ENCODE measurements around the gene ASPHD2. TPM values are rescaled to one million over a fixed set of nuclear protein-coding genes. Genes with fewer than 3 reads are reported as not detected.

The ASPHD2 gene
- total RNA-seq, 4 donors from 2014 or later, result 1.0 to 1.4 (median 1.2) TPM

GRCh38 chr22:26462641-26463040 is 33.6 kb downstream of the ASPHD2 start:
- H3K4me3 ChIP-seq, result no peak overlapping the region
- no peak for ATAC-seq
- H3K4me1 ChIP-seq, result peaks cover 0 to 5% (median 0%) of the 10 kb centered on the region in 3 donors
- peaks cover 0 to 98% of the 10 kb centered on the region in 2 donors for H3K36me3 ChIP-seq
- no peak overlapping the region for H3K27ac ChIP-seq
- no peaks in the 10 kb centered on the region for H3K27me3 ChIP-seq
- no peaks in the 10 kb centered on the region for H3K9me3 ChIP-seq
- 77 to 100% methylated on average over 1 to 3 of the region's 3 CpGs for WGBS, 2 donors (ENCODE audit: low coverage in 1 of 2)
- TF ChIP-seq POLR2AphosphoS5 (IDR thresholded peaks at IDR 0.05), result no peak
- no peak for TF ChIP-seq POLR2A (IDR thresholded peaks at IDR 0.05)
- no peak for TF ChIP-seq EP300 (IDR thresholded peaks at IDR 0.05)
- TF ChIP-seq, protein P1, sequence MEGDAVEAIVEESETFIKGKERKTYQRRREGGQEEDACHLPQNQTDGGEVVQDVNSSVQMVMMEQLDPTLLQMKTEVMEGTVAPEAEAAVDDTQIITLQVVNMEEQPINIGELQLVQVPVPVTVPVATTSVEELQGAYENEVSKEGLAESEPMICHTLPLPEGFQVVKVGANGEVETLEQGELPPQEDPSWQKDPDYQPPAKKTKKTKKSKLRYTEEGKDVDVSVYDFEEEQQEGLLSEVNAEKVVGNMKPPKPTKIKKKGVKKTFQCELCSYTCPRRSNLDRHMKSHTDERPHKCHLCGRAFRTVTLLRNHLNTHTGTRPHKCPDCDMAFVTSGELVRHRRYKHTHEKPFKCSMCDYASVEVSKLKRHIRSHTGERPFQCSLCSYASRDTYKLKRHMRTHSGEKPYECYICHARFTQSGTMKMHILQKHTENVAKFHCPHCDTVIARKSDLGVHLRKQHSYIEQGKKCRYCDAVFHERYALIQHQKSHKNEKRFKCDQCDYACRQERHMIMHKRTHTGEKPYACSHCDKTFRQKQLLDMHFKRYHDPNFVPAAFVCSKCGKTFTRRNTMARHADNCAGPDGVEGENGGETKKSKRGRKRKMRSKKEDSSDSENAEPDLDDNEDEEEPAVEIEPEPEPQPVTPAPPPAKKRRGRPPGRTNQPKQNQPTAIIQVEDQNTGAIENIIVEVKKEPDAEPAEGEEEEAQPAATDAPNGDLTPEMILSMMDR (IDR thresholded peaks at IDR 0.05), result no peak

GRCh38 chr22:26463101-26463661 is 34.1 kb downstream of the ASPHD2 start:
- H3K4me1 ChIP-seq, result peaks cover 0 to 5% (median 0%) of the 10 kb centered on the region in 3 donors
- no peak for ATAC-seq
- TF ChIP-seq EP300 (IDR thresholded peaks at IDR 0.05) (no peak), POLR2A (IDR thresholded peaks at IDR 0.05) (no peak), POLR2AphosphoS5 (IDR thresholded peaks at IDR 0.05) (no peak)
- TF ChIP-seq, protein P1 (IDR thresholded peaks at IDR 0.05), result no peak
- H3K27me3 ChIP-seq, result no peaks in the 10 kb centered on the region
- H3K36me3 ChIP-seq, result peaks cover 0 to 98% of the 10 kb centered on the region in 2 donors
- H3K9me3 ChIP-seq, result no peaks in the 10 kb centered on the region
- no peak overlapping the region for H3K4me3 ChIP-seq
- no peak overlapping the region for H3K27ac ChIP-seq
- WGBS, 2 donors (ENCODE audit: low coverage in 1 of 2), result 24% methylated on average over 2 of the region's 10 CpGs; no CpG with 5 or more reads in 1 of the 2 donors

GRCh38 chr22:26463688-26464087 is 34.6 kb downstream of the ASPHD2 start:
- Histone ChIP-seq H3K36me3 (peaks cover 0 to 98% of the 10 kb centered on the region in 2 donors), H3K9me3 (no peaks in the 10 kb centered on the region), H3K4me1 (peaks cover 0 to 5% (median 0%) of the 10 kb centered on the region in 3 donors), H3K27me3 (no peaks in the 10 kb centered on the region), H3K4me3 (no peak overlapping the region), H3K27ac (no peak overlapping the region)
- no peak for ATAC-seq
- 80 to 100% methylated on average over 1 to 2 of the region's 9 CpGs for WGBS, 2 donors (ENCODE audit: low coverage in 1 of 2)
- no peak for TF ChIP-seq POLR2A (IDR thresholded peaks at IDR 0.05)
- TF ChIP-seq EP300 (IDR thresholded peaks at IDR 0.05), result no peak
- TF ChIP-seq, protein P1 (IDR thresholded peaks at IDR 0.05), result no peak
- no peak for TF ChIP-seq POLR2AphosphoS5 (IDR thresholded peaks at IDR 0.05)

DNA sequence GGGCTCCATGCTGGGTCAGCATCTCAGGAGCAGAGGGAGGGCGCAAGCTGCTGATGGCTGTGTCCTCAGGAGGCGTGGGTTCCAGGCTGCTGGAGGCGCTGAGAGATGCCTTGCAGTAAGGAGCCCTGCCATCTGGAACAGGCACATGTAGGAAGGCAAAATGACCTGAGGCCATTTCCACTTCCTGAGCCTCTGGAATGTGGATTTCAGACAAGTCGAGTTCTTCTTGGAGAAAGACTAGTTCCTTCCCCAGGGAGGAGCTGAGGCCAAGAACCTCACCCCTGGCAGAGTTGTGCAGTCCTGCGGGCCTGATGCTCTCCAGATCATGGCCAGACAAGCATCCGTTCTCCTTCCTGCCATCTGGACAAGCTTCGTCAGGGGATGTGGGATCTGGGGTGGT is 35.3 kb downstream of the ASPHD2 start:
- peaks cover 0 to 98% of the 10 kb centered on the region in 2 donors for H3K36me3 ChIP-seq
- H3K27ac ChIP-seq, result no peak overlapping the region
- H3K27me3 ChIP-seq, result no peaks in the 10 kb centered on the region
- 80% methylated on average over 1 of the region's 7 CpGs; no CpG with 5 or more reads in 1 of the 2 donors for WGBS, 2 donors (ENCODE audit: low coverage in 1 of 2)
- peaks cover 0 to 5% (median 0%) of the 10 kb centered on the region in 3 donors for H3K4me1 ChIP-seq
- peak; percentile 28 for ATAC-seq
- H3K9me3 ChIP-seq, result no peaks in the 10 kb centered on the region
- TF ChIP-seq POLR2A (IDR thresholded peaks at IDR 0.05) (no peak), EP300 (IDR thresholded peaks at IDR 0.05) (no peak)
- TF ChIP-seq, protein P1 (IDR thresholded peaks at IDR 0.05), result no peak
- no peak overlapping the region for H3K4me3 ChIP-seq

DNA sequence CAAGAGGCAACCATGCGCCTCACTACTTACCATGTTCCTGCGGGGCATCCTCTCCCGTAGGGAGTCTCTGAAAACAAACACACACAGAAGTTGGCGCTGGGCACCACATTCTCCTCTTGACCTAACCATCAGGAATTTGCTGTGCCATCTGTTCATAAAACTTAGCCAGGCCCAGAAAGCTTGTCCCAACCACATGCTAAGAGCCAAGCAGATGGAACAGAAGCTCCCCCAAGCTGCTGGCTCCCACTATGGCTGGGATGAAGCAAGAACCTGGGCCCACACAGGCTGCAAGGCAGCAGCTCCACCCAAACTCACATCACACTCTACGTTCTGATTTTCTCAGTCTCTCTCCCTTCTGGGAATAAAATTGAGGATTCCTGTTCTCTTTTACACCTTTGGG is 37.1 kb downstream of the ASPHD2 start:
- H3K4me3 ChIP-seq, result no peak overlapping the region
- TF ChIP-seq POLR2A (IDR thresholded peaks at IDR 0.05) (no peak), EP300 (IDR thresholded peaks at IDR 0.05) (no peak), POLR2AphosphoS5 (IDR thresholded peaks at IDR 0.05) (no peak)
- TF ChIP-seq, protein P1 (IDR thresholded peaks at IDR 0.05), result no peak
- H3K9me3 ChIP-seq, result no peaks in the 10 kb centered on the region
- peaks cover 0 to 100% of the 10 kb centered on the region in 2 donors for H3K36me3 ChIP-seq
- H3K27ac ChIP-seq, result no peak overlapping the region
- H3K27me3 ChIP-seq, result no peaks in the 10 kb centered on the region
- WGBS, 2 donors (ENCODE audit: low coverage in 1 of 2), result 80% methylated on average over 3 to 5 of the region's 5 CpGs
- peaks cover 0 to 3% (median 0%) of the 10 kb centered on the region in 3 donors for H3K4me1 ChIP-seq
- no peak for ATAC-seq
